ENCODE results near the gene CD69. TPM values are rescaled to one million over a fixed set of nuclear protein-coding genes. Genes with fewer than 3 reads are reported as not detected.
A peak's percentile ranks its signal among the peaks of the same experiment; 100 is the strongest.

Gene CD69
- total RNA-seq (ENCODE audit: low replicate concordance) = not detected in 2 replicates

DNA sequence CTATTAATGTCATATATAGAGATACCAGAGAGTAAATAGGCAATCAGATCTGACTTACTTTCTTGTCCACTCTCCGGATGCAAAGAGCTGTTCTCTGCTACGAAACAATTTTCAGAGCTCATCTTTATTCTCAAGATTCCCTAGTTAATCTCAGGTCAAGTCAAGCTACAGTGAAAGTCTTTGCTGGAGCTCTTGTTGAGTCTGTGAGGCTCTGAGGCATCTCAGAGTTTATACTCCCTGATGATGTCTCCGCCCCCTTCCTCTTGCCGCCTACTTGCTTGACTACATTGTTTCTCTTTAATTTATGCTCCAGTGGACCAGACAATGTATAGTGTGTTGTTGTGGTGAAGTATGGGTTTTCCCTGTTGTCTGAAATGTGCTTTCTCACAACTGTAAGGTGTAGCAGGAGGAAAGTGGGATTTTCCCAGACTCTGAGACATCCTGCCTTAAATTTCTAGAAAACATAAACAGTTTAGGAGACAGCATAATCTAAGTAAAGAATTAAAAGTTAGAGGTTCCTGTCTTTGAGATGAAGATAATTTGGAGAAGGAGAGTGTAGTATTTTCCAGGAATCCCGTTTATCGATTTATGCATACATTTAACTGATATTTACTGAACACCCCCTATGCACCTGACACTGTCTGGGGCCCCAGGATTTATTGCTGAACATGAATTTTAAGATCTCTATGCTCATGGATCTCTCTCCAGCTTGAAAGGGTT, at the start of gene CD69:
Gene CD69, minus strand, starts transcription at position 203 of the 720 bp plus-strand sequence. Its CDS starts 81 bp downstream, at position 122.
- no peaks in the 10 kb centered on the region for H3K27me3 Mint-ChIP-seq (ENCODE audit: insufficient read depth, low read depth)
- DNase-seq (ENCODE audit: low spot score) = peak; percentile 60
- H3K4me3 Mint-ChIP-seq = no peak within 1 kb of the TSS
- H3K9me3 Mint-ChIP-seq = no peaks in the 10 kb centered on the region
- H3K27ac Mint-ChIP-seq = no peak within 1 kb of the TSS
- Histone ChIP-seq H3K4me2 (no peak within 1 kb of the TSS), H4K20me1 (ENCODE audit: low read depth) (no peaks in the 10 kb centered on the region), H3K27me3 (no peaks in the 10 kb centered on the region), H3K4me1 (peaks cover 9% of the 10 kb centered on the region), H3K79me2 (ENCODE audit: low read depth) (no peaks in the 10 kb centered on the region), H3K27ac (no peak within 1 kb of the TSS), H3K9ac (no peak within 1 kb of the TSS), H3K36me3 (no peaks in the 10 kb centered on the region), H3K9me3 (ENCODE audit: low read depth) (no peaks in the 10 kb centered on the region), H3F3A (ENCODE audit: low read depth) (no peaks in the 10 kb centered on the region), H2AFZ (replicated peaks) (peak within 1 kb of the TSS; percentile 83), H3K4me3 (no peak within 1 kb of the TSS)
- TF ChIP-seq EZH2 (IDR thresholded peaks at IDR 0.05) = no peak
- TF ChIP-seq EZH2phosphoT487 (IDR thresholded peaks at IDR 0.05) = no peak
- TF ChIP-seq CTCF (IDR thresholded peaks at IDR 0.05) = no peak
- H3K36me3 Mint-ChIP-seq = no peaks in the 10 kb centered on the region
- peaks cover 7% of the 10 kb centered on the region for H3K4me1 Mint-ChIP-seq

- Histone ChIP-seq H3K27ac (no peak overlapping the region), H3K4me2 (no peak overlapping the region), H3K36me3 (no peaks in the 10 kb centered on the region), H3K27me3 (peaks cover 9% of the 10 kb centered on the region), H4K20me1 (ENCODE audit: low read depth) (no peaks in the 10 kb centered on the region), H3F3A (ENCODE audit: low read depth) (no peaks in the 10 kb centered on the region), H3K4me3 (no peak overlapping the region), H2AFZ (replicated peaks) (no peak overlapping the region), H3K9me3 (ENCODE audit: low read depth) (no peaks in the 10 kb centered on the region), H3K4me1 (no peaks in the 10 kb centered on the region), H3K9ac (no peak overlapping the region), H3K79me2 (ENCODE audit: low read depth) (no peaks in the 10 kb centered on the region)
- no peaks in the 10 kb centered on the region for H3K36me3 Mint-ChIP-seq
- H3K4me1 Mint-ChIP-seq = peaks cover 2% of the 10 kb centered on the region
- no peak for DNase-seq (ENCODE audit: low spot score)
- no peak overlapping the region for H3K4me3 Mint-ChIP-seq
- no peak overlapping the region for H3K27ac Mint-ChIP-seq
- H3K9me3 Mint-ChIP-seq = no peaks in the 10 kb centered on the region
- no peak for TF ChIP-seq CTCF (IDR thresholded peaks at IDR 0.05)
- H3K27me3 Mint-ChIP-seq (ENCODE audit: insufficient read depth, low read depth) = peaks cover 6% of the 10 kb centered on the region
Measured at GRCh38 chr12:9809866-9810265, 49.2 kb upstream of the CD69 start.

- Histone ChIP-seq H3K36me3 (no peaks in the 10 kb centered on the region), H3K79me2 (ENCODE audit: low read depth) (no peaks in the 10 kb centered on the region), H3K4me2 (no peak overlapping the region), H3F3A (ENCODE audit: low read depth) (no peaks in the 10 kb centered on the region), H2AFZ (replicated peaks) (no peak overlapping the region), H3K27me3 (peaks cover 9% of the 10 kb centered on the region), H3K4me1 (no peaks in the 10 kb centered on the region), H3K9me3 (ENCODE audit: low read depth) (no peaks in the 10 kb centered on the region), H4K20me1 (ENCODE audit: low read depth) (no peaks in the 10 kb centered on the region), H3K9ac (no peak overlapping the region), H3K4me3 (no peak overlapping the region), H3K27ac (no peak overlapping the region)
- Mint-ChIP-seq H3K9me3 (no peaks in the 10 kb centered on the region), H3K4me1 (peaks cover 2% of the 10 kb centered on the region), H3K27me3 (ENCODE audit: insufficient read depth, low read depth) (peaks cover 6% of the 10 kb centered on the region), H3K36me3 (no peaks in the 10 kb centered on the region), H3K4me3 (no peak overlapping the region), H3K27ac (no peak overlapping the region)
- no peak for TF ChIP-seq CTCF (IDR thresholded peaks at IDR 0.05)
- no peak for TF ChIP-seq EZH2 (IDR thresholded peaks at IDR 0.05)
- TF ChIP-seq EZH2phosphoT487 (IDR thresholded peaks at IDR 0.05) = no peak
- DNase-seq (ENCODE audit: low spot score) = no peak
Measured at GRCh38 chr12:9809338-9809737, 48.6 kb upstream of the CD69 start.

Measured in neural progenitor cell (in vitro differentiated cells).